Parathyroid adenoma (tissue), 2 donors: Measurements from ENCODE around the gene USP30.

Source experiments
- H2AFZ ChIP-seq: fragments of 300-600 bp; sonication (generic); one replicate; pipeline ENCODE4 v1.7.0; 2017; ENCODE audit warnings: antibody characterized with exemption, mild to moderate bottlenecking
- H3K27ac ChIP-seq: fragments of 300-600 bp; sonication (generic); one replicate; pipeline ENCODE4 v1.7.0; 2017
- H3K27me3 ChIP-seq: fragments of 300-600 bp; sonication (generic); one replicate; pipeline ENCODE4 v1.7.0; 2017; ENCODE audit warnings: low read length; ENCODE audit not compliant: control insufficient read depth, insufficient read depth
- H3K36me3 ChIP-seq: fragments of 300-600 bp; sonication (generic); one replicate; pipeline ENCODE4 v1.7.0; 2017; ENCODE audit warnings: low read length; ENCODE audit not compliant: control insufficient read depth, insufficient read depth
- H3K4me1 ChIP-seq: fragments of 300-600 bp; sonication (generic); one replicate; pipeline ENCODE4 v1.7.0; 2017; ENCODE audit warnings: control low read depth
- H3K4me2 ChIP-seq: fragments of 300-600 bp; sonication (generic); one replicate; pipeline ENCODE4 v1.7.0; 2017; ENCODE audit warnings: low read length
- H3K4me3 ChIP-seq: fragments of 300-600 bp; sonication (generic); one replicate; pipeline ENCODE4 v1.7.0; 2017; ENCODE audit warnings: low read depth, low read length
- H3K79me2 ChIP-seq: fragments of 300-600 bp; sonication (generic); one replicate; pipeline ENCODE4 v1.7.0; 2017; ENCODE audit warnings: control low read depth
- H3K9ac ChIP-seq: fragments of 300-600 bp; sonication (generic); one replicate; pipeline ENCODE4 v1.7.0; 2017; ENCODE audit warnings: mild to moderate bottlenecking
- H3K9me3 ChIP-seq: fragments of 300-600 bp; sonication (generic); one replicate; pipeline ENCODE4 v1.7.0; 2017; ENCODE audit warnings: low read length; ENCODE audit not compliant: control insufficient read depth
- CTCF ChIP-seq: fragments of 300-600 bp; sonication (generic); IDR thresholded peaks from one replicate; pipeline ENCODE4 v1.7.0; 2017; ENCODE audit warnings: antibody characterized with exemption, mild to moderate bottlenecking
- donor health status: primary hyperparathyroidism.

The USP30 gene

GRCh38 chr12:109087250-109087649 is 34.9 kb downstream of the USP30 start:
- no peak overlapping the region for H3K27ac ChIP-seq
- TF ChIP-seq CTCF = no peak

GRCh38 chr12:109088818-109089217 is 36.4 kb downstream of the USP30 start:
- Histone ChIP-seq H3K27ac (no peak overlapping the region), H3K9ac (no peak overlapping the region), H3K36me3 (no peaks in the 10 kb centered on the region), H3K9me3 (no peaks in the 10 kb centered on the region), H3K27me3 (no peaks in the 10 kb centered on the region), H3K4me3 (no peak overlapping the region), H3K79me2 (peaks cover 4% of the 10 kb centered on the region), H3K4me2 (no peak overlapping the region), H2AFZ (no peak overlapping the region), H3K4me1 (peaks cover 6% of the 10 kb centered on the region)
- no peak for TF ChIP-seq CTCF

More at GRCh38 chr12:109087250-109087649, 34.9 kb downstream of the USP30 start:
- no peaks in the 10 kb centered on the region for H3K9me3 ChIP-seq
- H3K79me2 ChIP-seq = no peaks in the 10 kb centered on the region
- H3K4me3 ChIP-seq = no peak overlapping the region
- H3K9ac ChIP-seq = no peak overlapping the region
- H2AFZ ChIP-seq = no peak overlapping the region
- no peaks in the 10 kb centered on the region for H3K27me3 ChIP-seq
- H3K36me3 ChIP-seq = no peaks in the 10 kb centered on the region
- H3K4me1 ChIP-seq = no peaks in the 10 kb centered on the region
- H3K4me2 ChIP-seq = no peak overlapping the region

- Histone ChIP-seq H2AFZ (no peak overlapping the region), H3K4me2 (no peak overlapping the region), H3K79me2 (peaks cover 4% of the 10 kb centered on the region), H3K27me3 (no peaks in the 10 kb centered on the region), H3K4me1 (peaks cover 6% of the 10 kb centered on the region), H3K4me3 (no peak overlapping the region), H3K27ac (no peak overlapping the region), H3K9ac (no peak overlapping the region), H3K9me3 (no peaks in the 10 kb centered on the region), H3K36me3 (no peaks in the 10 kb centered on the region)
- no peak for TF ChIP-seq CTCF
Observed at GRCh38 chr12:109089683-109090082, 37.3 kb downstream of the USP30 start.

GRCh38 chr12:109092497-109093021 is 40.2 kb downstream of the USP30 start:
- no peak overlapping the region for H3K9ac ChIP-seq
- H3K4me1 ChIP-seq = peaks cover 9% of the 10 kb centered on the region
- no peak overlapping the region for H3K4me3 ChIP-seq
- no peaks in the 10 kb centered on the region for H3K36me3 ChIP-seq
- H3K9me3 ChIP-seq = no peaks in the 10 kb centered on the region
- H3K79me2 ChIP-seq = peaks cover 4% of the 10 kb centered on the region
- no peaks in the 10 kb centered on the region for H3K27me3 ChIP-seq
- TF ChIP-seq CTCF = no peak
- peak overlapping the region; percentile 61 for H3K27ac ChIP-seq
- H2AFZ ChIP-seq = peak overlapping the region; percentile 98
- peak overlapping the region; percentile 70 for H3K4me2 ChIP-seq
